Activated CD8-positive, alpha-beta memory T cell treated with anti-CD3 and anti-CD28 coated beads, Interleukin-2, amount 10 ng/mL, durations not matched to agents 7 days and 5 days (primary cell): Measurements from ENCODE around the gene CACNA2D4. TPM values are rescaled to one million over a fixed set of nuclear protein-coding genes. Genes with fewer than 3 reads are reported as not detected.
A peak's percentile ranks its signal among the peaks of the same experiment; 100 is the strongest.

ENCODE experiments used
- ATAC-seq: fragments of 150-1000 bp; cut with Tn5 transposase; one replicate; pipeline ENCODE4 v1.10.0; 2021; ENCODE audit warnings: moderate library complexity
- CTCF ChIA-PET: fragments of 350-600 bp; sonication (Branson Sonifier 250); formaldehyde crosslinking; loops from one replicate; lab custom pipeline; 2021; ENCODE audit warnings: antibody characterized with exemption; lab: Charles Lee
- DNase-seq: peaks from one replicate; pipeline ENCODE4 v3.0.0-alpha.2; 2020
- H3K27ac Mint-ChIP-seq: one replicate; pipeline ENCODE4 v1.8.0; 2021; ENCODE audit warnings: mild to moderate bottlenecking, mixed read lengths
- H3K27me3 Mint-ChIP-seq: one replicate; pipeline ENCODE4 v1.8.0; 2021; ENCODE audit warnings: mixed read lengths
- H3K36me3 Mint-ChIP-seq: one replicate; pipeline ENCODE4 v1.8.0; 2021; ENCODE audit warnings: mild to moderate bottlenecking, mixed read lengths
- H3K4me1 Mint-ChIP-seq: one replicate; pipeline ENCODE4 v1.8.0; 2021; ENCODE audit warnings: mixed read lengths
- H3K4me3 Mint-ChIP-seq: one replicate; pipeline ENCODE4 v1.8.0; 2021; ENCODE audit warnings: mild to moderate bottlenecking, moderate library complexity, mixed read lengths
- H3K9me3 Mint-ChIP-seq: one replicate; pipeline ENCODE4 v1.8.0; 2022; ENCODE audit warnings: low read depth, mixed read lengths
- total RNA-seq, 2 experiments: library from RNA; stranded (reverse); gene quantifications; one replicate each; pipeline ENCODE4 v1.2.3, GENCODE V29; 2021

Gene CACNA2D4
- total RNA-seq, 2 experiments from 2014 or later, result 5.9 to 8.2 TPM

DNA sequence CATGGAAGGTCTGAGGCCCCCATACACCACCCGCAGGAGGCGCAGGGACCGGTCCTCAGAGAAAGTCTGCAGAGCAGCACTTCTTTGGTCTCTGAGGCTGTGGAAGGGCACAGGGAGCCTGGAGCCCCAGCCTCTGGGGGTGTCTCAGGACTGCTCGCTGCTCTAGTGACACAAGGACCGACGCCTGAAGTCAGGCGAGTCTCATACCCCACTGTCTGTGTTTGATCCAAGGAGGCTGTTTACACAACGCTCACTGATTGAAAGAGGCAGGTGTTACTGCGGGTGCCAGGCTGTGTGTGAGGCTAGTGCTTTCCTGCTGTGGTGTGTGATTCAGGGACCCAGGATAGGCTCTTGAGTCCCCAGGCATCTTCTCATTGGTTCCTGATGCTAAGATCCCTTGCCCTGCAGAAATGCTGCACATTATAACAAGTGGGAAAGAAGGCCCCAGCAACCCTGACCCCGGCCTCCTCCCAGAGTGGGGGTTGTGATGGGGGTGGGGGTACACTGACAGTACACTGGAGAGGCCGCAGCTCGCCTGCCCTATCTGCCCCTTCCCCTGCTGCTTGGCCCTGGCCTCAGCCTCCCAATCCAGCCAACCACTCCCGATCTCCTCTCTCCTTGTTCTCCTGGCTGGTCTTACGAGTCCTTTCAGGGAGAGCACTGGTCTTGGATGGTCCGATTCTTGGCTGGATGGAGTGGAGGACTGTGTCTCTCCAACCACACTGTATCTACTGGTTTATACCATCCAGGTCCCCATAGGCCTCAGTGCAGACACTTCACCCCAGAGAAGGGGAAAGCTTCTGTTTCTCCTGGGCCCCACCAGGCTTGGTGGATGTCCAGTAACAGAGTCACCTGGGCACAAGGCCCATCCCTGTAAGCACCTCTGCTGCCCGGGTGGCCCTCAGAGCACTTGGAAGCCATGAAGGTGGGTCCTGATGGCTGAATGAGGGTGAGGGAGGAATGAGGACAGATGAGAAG, 6.6 kb downstream of the CACNA2D4 start:
- DNase-seq (no peak), ATAC-seq (no peak)
- H3K27me3 Mint-ChIP-seq, result peaks cover 10% of the 10 kb centered on the region
- CTCF ChIA-PET, result no interaction called here
- peaks cover 3% of the 10 kb centered on the region for H3K9me3 Mint-ChIP-seq
- peaks cover 2% of the 10 kb centered on the region for H3K36me3 Mint-ChIP-seq
- H3K27ac Mint-ChIP-seq, result no peak overlapping the region
- peaks cover 20% of the 10 kb centered on the region for H3K4me1 Mint-ChIP-seq
- H3K4me3 Mint-ChIP-seq, result no peak overlapping the region

DNA sequence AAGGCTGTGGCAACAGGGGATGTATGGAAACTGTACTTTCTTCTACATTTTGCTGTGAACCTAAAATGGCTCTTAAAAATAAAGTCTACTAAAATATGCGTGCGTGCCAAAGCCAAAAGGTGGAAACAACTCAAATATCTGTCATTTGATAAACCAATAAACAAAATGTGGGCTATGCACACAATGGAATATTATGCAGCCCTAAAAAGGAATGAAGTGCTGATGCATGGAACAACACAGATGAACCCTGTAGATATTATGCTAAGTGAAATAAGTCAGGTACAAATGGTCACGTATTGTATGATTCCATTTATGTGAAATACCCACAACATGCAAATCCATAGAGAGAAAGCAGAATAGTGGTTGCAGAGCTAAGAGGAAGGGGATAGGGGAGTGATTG, 8.0 kb downstream of the CACNA2D4 start:
- ATAC-seq, result no peak
- peaks cover 5% of the 10 kb centered on the region for H3K9me3 Mint-ChIP-seq
- H3K4me3 Mint-ChIP-seq, result no peak overlapping the region
- CTCF ChIA-PET, result no interaction called here
- DNase-seq, result no peak
- H3K27ac Mint-ChIP-seq, result no peak overlapping the region
- H3K4me1 Mint-ChIP-seq, result peaks cover 8% of the 10 kb centered on the region
- peaks cover 17% of the 10 kb centered on the region for H3K27me3 Mint-ChIP-seq
- H3K36me3 Mint-ChIP-seq, result peaks cover 2% of the 10 kb centered on the region

DNA sequence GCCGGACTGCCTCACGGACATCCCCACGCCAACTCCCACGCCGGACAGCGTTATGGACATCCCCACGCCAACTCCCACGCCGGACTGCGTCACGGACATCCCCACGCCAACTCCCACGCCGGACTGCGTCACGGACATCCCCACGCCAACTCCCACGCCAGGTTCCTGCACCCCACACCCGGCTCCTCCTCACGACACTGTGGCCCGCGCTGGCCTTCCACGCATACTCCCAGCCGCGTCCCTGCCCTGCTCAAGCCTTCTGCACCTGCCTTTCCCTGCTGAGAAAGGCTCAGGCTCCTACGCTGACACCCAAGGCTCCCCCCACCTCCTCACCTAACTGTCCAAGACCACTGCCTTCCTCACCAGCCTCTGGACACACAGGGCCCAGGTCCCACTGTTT, 9.7 kb downstream of the CACNA2D4 start:
- ATAC-seq (no peak), DNase-seq (no peak)
- H3K4me3 Mint-ChIP-seq, result no peak overlapping the region
- no peak overlapping the region for H3K27ac Mint-ChIP-seq
- H3K36me3 Mint-ChIP-seq, result peaks cover 2% of the 10 kb centered on the region
- peaks cover 10% of the 10 kb centered on the region for H3K9me3 Mint-ChIP-seq
- H3K27me3 Mint-ChIP-seq, result peaks cover 20% of the 10 kb centered on the region
- peaks cover 3% of the 10 kb centered on the region for H3K4me1 Mint-ChIP-seq
- CTCF ChIA-PET, result no interaction called here

DNA sequence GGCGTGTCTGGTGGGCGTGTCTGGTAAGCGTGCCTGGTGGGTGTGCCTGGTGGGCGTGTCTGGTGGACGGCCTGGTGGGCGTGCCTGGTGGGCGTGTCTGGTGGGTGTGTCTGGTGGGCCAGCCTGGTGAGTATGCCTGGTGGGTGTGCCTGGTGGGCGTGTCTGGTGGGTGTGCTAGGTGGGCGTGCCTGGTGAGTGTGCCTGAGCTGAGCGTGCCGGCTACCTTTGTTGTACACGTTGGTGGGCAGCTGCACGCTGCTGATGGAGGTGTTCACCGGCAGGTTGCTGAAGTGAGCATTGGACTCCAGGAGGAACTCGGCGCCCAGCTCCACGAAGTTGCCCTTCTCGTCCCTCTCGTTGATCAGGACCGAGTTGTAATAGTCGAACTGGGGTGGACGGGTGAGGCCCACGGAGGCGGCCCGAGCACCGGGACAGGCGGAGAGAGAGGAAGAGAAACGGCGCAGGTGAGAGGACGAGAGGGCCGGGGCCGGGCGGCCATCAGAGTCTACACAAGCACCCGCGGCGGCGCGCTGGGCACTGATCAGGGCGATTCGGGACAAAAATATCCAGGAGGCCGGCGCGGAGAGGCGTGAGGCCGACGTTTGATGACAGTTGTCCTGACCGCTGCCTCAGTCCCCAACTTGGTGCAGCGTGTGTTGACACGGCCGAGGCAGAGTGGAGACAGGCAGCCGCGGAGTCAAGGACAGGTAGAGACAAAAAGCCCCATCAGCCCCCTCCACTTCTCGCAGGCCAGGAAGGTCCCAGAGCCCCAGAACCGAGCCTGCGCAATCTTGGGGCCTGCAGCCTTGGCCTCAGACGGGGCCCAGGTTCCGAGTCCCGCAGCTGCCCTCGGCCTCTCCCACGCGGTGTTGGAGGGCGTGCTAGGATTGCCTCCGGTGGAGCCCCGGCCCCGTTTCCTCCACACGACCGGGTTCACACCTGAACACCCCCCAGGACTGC, 10.5 kb downstream of the CACNA2D4 start:
- peaks cover 2% of the 10 kb centered on the region for H3K36me3 Mint-ChIP-seq
- peaks cover 23% of the 10 kb centered on the region for H3K27me3 Mint-ChIP-seq
- CTCF ChIA-PET, result interaction anchor here (1.1 kb wide), 1 partner anchor 32 kb away, joined by 3 read pairs; no protein-coding TSS in a partner anchor
- no peak overlapping the region for H3K4me3 Mint-ChIP-seq
- ATAC-seq (peak; percentile 30), DNase-seq (peak; percentile 44)
- peaks cover 3% of the 10 kb centered on the region for H3K4me1 Mint-ChIP-seq
- no peak overlapping the region for H3K27ac Mint-ChIP-seq
- H3K9me3 Mint-ChIP-seq, result peaks cover 10% of the 10 kb centered on the region

DNA sequence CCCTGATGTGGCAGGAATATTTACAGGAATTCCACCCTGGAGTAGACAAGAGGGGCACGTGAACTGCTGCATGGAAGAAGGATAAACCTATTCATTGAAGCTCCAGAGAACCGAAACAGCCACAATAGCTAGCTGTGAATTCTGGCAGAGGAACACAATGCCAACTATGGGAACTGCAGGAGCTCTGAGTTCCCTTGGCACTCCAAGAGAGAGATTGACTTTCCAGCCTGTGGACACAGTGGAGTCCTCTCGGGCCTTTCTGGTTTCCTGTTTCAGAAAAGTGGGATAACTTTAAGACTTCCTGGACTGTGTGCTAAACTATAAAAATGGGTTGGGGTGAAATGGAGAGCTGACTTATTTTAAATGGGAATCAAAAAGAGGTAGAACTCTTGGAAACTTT, 11.9 kb downstream of the CACNA2D4 start:
- Mint-ChIP-seq H3K27me3 (peaks cover 33% of the 10 kb centered on the region), H3K9me3 (peaks cover 12% of the 10 kb centered on the region), H3K4me1 (peaks cover 3% of the 10 kb centered on the region), H3K27ac (no peak overlapping the region), H3K36me3 (peaks cover 4% of the 10 kb centered on the region), H3K4me3 (no peak overlapping the region)
- DNase-seq, result peak; percentile 34
- ATAC-seq, result no peak
- CTCF ChIA-PET, result interaction anchor here (1.7 kb wide), 1 partner anchor 34 kb away, joined by 3 read pairs; no protein-coding TSS in a partner anchor

DNA sequence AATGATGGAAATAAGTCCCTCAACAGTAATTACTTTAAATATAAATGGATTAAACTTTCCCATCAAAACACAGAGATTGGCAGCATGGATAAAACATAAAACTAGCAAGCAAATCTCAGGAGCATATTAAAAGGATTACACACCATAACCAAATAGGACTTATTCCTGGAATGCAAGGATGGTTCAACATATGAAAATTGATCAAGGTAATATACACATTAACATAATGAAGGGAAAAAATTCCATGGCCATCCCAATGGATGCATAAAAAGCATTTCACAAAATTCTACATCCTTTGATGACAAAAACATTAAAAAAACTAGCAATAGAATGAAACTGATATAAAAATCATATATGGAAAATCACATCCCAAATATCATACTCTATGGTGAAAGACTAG, 13.6 kb downstream of the CACNA2D4 start:
- Mint-ChIP-seq H3K36me3 (peaks cover 4% of the 10 kb centered on the region), H3K27me3 (peaks cover 44% of the 10 kb centered on the region), H3K4me3 (no peak overlapping the region), H3K9me3 (peaks cover 12% of the 10 kb centered on the region), H3K27ac (no peak overlapping the region), H3K4me1 (peaks cover 3% of the 10 kb centered on the region)
- DNase-seq (no peak), ATAC-seq (no peak)
- CTCF ChIA-PET, result interaction anchor here (1.0 kb wide), 1 partner anchor 9 kb away, joined by 4 read pairs; no protein-coding TSS in a partner anchor

DNA sequence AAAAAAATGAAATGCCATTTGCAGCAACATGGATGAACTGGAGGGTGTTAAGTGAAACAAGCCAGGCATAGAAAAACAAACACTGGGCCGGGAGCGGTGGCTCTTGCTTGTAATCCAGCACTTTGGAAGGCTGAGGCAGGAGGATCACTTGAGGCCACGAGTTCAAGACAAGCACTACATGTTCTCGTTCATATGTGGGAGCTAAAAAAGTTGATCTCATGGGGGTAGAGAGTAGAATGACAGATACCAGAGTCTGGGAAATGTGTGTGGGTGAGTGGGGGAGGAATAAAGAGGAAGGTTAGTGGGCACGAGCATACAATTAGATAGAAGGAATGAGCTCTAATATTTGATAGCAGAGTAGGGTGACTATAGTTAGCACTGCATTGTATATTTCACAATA, 21.5 kb downstream of the CACNA2D4 start:
- CTCF ChIA-PET, result no interaction called here
- DNase-seq (no peak), ATAC-seq (no peak)
- Mint-ChIP-seq H3K27ac (no peak overlapping the region), H3K4me1 (no peaks in the 10 kb centered on the region), H3K9me3 (peaks cover 2% of the 10 kb centered on the region), H3K27me3 (peaks cover 73% of the 10 kb centered on the region), H3K4me3 (no peak overlapping the region), H3K36me3 (peaks cover 2% of the 10 kb centered on the region)

DNA sequence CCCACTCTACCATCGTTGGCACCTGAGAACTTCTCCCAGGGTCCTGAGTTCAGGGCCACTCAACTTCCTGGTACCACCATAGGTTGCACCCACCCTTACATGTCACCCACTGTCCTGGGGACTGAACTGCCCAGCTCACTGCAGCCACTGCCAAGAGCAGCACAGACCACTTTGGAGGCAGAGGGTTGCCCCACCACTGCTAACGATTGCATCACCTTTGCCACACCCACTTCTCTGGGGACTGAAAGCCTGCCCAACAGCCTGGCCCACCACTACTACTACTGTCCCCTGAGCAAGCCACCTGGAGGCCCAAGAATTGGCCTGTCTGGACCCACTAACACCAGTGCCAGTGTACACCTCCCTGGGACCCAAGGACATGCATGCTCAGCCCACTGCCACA, 27.6 kb downstream of the CACNA2D4 start:
- Mint-ChIP-seq H3K4me3 (no peak overlapping the region), H3K27me3 (peaks cover 48% of the 10 kb centered on the region), H3K27ac (no peak overlapping the region), H3K36me3 (no peaks in the 10 kb centered on the region), H3K9me3 (peaks cover 3% of the 10 kb centered on the region), H3K4me1 (no peaks in the 10 kb centered on the region)
- ATAC-seq, result no peak
- CTCF ChIA-PET, result no interaction called here
- no peak for DNase-seq

DNA sequence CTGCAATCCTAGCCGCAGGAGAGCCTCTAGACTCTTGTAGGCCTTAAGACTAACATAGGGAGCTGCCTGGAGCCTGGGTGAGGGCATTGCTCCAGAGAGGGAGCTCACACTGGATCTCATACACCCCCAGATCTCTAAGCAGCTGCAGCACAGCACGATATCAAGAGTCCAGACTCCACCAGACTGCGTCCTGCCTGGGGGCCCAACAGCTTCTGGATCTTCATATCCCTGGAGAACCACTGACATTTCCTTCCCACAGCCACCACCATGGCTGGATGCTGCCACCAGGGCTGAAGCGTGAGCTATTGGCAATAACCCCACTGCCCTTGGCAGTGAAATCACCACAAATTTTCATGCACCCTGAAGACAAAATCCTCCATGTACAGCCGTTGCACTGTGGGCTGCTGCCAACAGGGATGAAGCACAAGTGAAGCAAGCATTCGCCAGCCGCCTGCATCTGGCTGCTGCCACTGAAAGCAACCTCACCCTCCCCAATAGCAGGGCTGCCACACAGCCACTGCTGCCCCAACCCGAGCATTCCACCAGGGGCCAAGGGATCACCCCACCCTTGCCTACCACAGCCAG, 28.2 kb downstream of the CACNA2D4 start:
- no peak for ATAC-seq
- Mint-ChIP-seq H3K36me3 (no peaks in the 10 kb centered on the region), H3K27ac (no peak overlapping the region), H3K4me3 (no peak overlapping the region), H3K27me3 (peaks cover 45% of the 10 kb centered on the region), H3K4me1 (no peaks in the 10 kb centered on the region), H3K9me3 (peaks cover 3% of the 10 kb centered on the region)
- CTCF ChIA-PET, result no interaction called here
- DNase-seq, result no peak

DNA sequence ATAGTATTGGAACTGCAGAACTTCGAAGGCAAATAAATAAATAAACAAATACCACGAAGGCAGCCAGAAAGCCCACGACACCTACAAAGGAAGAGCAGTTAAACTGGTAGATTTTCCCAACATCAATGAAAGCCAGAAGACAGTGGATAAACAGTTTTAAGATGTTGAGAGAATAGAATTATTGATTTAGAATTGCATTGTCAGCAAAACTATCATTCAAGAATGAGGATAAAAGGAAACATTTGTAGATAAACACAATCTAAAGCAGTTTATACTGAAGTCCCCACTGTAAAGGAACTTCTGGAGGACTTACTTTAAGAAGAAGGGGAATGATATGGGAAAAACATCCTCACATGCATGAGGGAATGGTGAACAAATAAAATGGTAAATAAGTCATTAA, 29.5 kb downstream of the CACNA2D4 start:
- Mint-ChIP-seq H3K27me3 (peaks cover 33% of the 10 kb centered on the region), H3K27ac (no peak overlapping the region), H3K4me1 (no peaks in the 10 kb centered on the region), H3K9me3 (peaks cover 3% of the 10 kb centered on the region), H3K4me3 (no peak overlapping the region), H3K36me3 (no peaks in the 10 kb centered on the region)
- ATAC-seq (no peak), DNase-seq (no peak)
- CTCF ChIA-PET, result no interaction called here

DNA sequence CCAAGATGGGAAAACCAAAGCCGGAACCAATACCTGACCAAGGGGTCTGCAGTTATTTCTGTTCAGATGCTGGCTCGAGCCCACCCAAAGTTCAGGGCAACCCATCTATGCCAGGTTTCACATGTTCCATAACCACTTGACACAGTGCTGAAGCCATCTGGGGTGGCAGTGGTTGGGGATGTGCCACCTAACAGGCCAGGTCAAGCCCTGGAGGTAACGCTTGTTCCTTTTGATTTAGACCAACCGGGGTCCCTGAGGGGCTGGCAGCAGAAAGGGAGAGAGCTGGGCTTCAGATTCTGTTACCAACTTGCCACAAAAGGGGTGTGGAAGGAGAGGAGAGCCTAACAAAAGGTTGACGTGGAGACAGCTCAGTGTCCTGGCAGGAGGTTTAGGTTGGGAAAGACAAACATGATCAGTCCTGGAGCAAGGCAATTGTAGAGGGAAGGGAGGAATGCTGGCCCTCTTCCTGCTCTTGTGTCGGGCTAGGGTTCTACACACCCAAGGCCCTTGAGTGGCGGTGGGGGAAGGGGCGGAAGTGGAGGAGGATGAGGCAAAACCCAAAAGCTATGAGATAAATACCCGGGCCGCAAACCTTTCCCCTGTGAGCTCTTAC, 31.9 kb downstream of the CACNA2D4 start:
- H3K4me3 Mint-ChIP-seq, result no peak overlapping the region
- DNase-seq (no peak), ATAC-seq (no peak)
- H3K4me1 Mint-ChIP-seq, result no peaks in the 10 kb centered on the region
- H3K9me3 Mint-ChIP-seq, result peaks cover 2% of the 10 kb centered on the region
- H3K36me3 Mint-ChIP-seq, result no peaks in the 10 kb centered on the region
- CTCF ChIA-PET, result no interaction called here
- H3K27ac Mint-ChIP-seq, result no peak overlapping the region
- H3K27me3 Mint-ChIP-seq, result peaks cover 15% of the 10 kb centered on the region

DNA sequence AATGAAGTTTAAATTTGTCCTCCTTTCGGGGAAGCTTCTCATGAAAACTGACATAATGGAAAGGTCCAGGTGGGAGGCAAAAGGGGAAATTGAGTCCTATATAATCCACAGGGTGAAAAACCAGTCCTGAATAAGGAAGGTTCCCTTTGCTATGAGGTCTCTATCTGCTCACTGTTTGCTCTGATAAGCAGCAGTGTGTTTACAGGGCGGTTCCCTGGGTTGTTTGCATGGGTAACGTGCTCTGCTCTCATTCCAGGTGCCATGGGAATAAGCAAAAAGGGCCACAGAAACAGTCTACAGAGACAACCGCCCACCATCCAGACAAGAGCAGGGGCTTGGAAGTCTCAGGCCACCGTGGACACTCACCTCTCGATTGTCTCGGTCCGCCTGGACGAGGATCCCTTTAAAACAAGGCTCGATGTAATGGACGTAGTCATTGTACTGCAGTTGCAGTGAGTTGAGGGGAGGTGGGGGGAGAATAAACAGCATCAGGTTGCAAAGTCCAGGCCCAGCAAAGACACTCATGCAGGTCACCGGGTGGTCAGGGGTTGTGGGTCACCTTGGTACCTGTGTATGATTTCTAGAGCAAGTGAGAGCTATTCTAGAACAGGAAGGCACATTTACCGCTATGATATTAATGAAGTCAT, 32.7 kb downstream of the CACNA2D4 start:
- Mint-ChIP-seq H3K27me3 (peaks cover 15% of the 10 kb centered on the region), H3K36me3 (no peaks in the 10 kb centered on the region), H3K9me3 (peaks cover 2% of the 10 kb centered on the region), H3K27ac (no peak overlapping the region), H3K4me3 (no peak overlapping the region), H3K4me1 (no peaks in the 10 kb centered on the region)
- CTCF ChIA-PET, result no interaction called here
- DNase-seq (no peak), ATAC-seq (no peak)
